Activated CD4-positive, alpha-beta memory T cell treated with anti-CD3 and anti-CD28 coated beads for 36 hours (primary cell): ENCODE results near the gene RAG1. TPM values are rescaled to one million over a fixed set of nuclear protein-coding genes. Genes with fewer than 3 reads are reported as not detected.
"Not testable (repeated sequence)": the region's sequence is repeated elsewhere in the genome, so short reads cannot be mapped to it uniquely, and the experiment has no call there.

Experiments used
- CTCF ChIA-PET: fragments of 350-600 bp; sonication (Branson Sonifier 250); formaldehyde crosslinking; loops from one replicate; lab custom pipeline; 2021; ENCODE audit warnings: antibody characterized with exemption, inconsistent platforms; lab: Charles Lee
- POLR2A ChIA-PET: fragments of 350-600 bp; sonication (Branson Sonifier 250); formaldehyde crosslinking; loops from one replicate; lab custom pipeline; 2021; ENCODE audit warnings: antibody characterized with exemption; lab: Charles Lee
- DNase-seq: peaks from one replicate; pipeline ENCODE4 v3.0.0-alpha.2; 2020
- H3K27ac Mint-ChIP-seq: one replicate; pipeline ENCODE4 v1.8.0; 2021; ENCODE audit warnings: mixed read lengths
- H3K27me3 Mint-ChIP-seq: one replicate; pipeline ENCODE4 v1.8.0; 2021; ENCODE audit warnings: mixed read lengths
- H3K36me3 Mint-ChIP-seq: one replicate; pipeline ENCODE4 v1.8.0; 2021; ENCODE audit warnings: mixed read lengths
- H3K4me1 Mint-ChIP-seq: one replicate; pipeline ENCODE4 v1.8.0; 2021; ENCODE audit warnings: low read depth, mixed read lengths
- H3K4me3 Mint-ChIP-seq: one replicate; pipeline ENCODE4 v1.8.0; 2021; ENCODE audit warnings: mild to moderate bottlenecking, mixed read lengths
- H3K9me3 Mint-ChIP-seq: one replicate; pipeline ENCODE4 v1.8.0; 2021; ENCODE audit warnings: mixed read lengths
- intact Hi-C: fragments of 100-400 bp; cut with micrococcal nuclease; formaldehyde crosslinking; loops from one replicate; pipeline ENCODE4 v1.15.1; 2023
- total RNA-seq, 2 experiments: library from RNA; stranded (reverse); gene quantifications; one replicate each; pipeline ENCODE4 v1.2.3, GENCODE V29; 2021

RAG1 gene
- under 1 TPM; 0.29 to 0.41 TPM for total RNA-seq

DNA sequence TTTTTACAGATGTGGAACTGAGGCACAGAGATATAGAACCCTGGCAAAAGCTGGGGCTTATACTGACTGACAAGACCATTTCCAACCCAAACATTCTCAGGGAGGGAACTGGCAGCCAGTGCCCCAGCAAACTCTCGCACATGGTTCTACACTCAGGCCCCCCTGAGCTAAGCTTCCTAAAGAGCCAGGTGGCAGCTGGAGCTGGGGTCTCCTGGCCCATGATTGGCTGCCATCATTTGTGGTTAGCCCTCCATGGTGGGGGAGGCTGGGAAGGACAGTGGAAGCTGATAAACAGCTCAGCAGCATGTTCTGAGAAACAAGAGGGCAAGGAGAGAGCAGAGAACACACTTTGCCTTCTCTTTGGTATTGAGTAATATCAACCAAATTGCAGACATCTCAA lies at the start of gene RAG1:
Gene RAG1 (plus strand): TSS at position 314 of the 400 bp plus-strand sequence. CDS start 5,298 bp downstream, outside the sequence.
- Mint-ChIP-seq H3K9me3 (no peaks in the 10 kb centered on the region), H3K36me3 (no peaks in the 10 kb centered on the region), H3K27ac (no peak within 1 kb of the TSS), H3K4me1 (peaks cover 6% of the 10 kb centered on the region), H3K27me3 (peaks cover 42% of the 10 kb centered on the region), H3K4me3 (no peak within 1 kb of the TSS)
- CTCF ChIA-PET: interaction anchor here (1.2 to 9.8 kb wide), 2 partner anchors 106 to 180 kb away, joined by 3 to 208 read pairs; no protein-coding TSS in a partner anchor
- no peak for DNase-seq
- intact Hi-C loops: loop anchor here (2.0 kb wide), 1 partner anchor 105 kb away; no protein-coding TSS in a partner anchor
- POLR2A ChIA-PET: no interaction called here

DNA sequence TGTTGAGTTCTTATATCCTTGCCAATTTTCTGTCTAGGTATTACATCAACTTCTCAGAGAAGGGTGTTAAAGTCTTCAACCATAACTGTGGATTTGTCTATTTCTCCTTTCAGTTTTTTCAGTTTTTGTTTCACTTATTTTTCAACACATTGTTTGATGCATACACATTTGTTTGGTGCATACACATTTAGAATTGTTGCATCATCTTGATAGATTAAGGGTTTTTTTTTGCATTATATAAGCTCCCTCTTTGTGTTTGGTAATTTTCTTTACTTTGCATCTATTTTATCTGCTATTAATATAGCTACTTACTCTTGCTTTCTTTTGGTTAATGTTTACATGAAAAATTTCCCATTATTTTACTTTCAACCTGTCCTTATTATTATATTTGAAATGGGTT lies 37.0 kb upstream of the RAG1 start:
- intact Hi-C loops: no loop called here
- Mint-ChIP-seq H3K27ac (no peak overlapping the region), H3K4me1 (no peaks in the 10 kb centered on the region), H3K9me3 (no peaks in the 10 kb centered on the region), H3K4me3 (no peak overlapping the region), H3K36me3 (no peaks in the 10 kb centered on the region), H3K27me3 (peaks cover 5% of the 10 kb centered on the region)
- ChIA-PET POLR2A (no interaction called here), CTCF (no interaction called here)
- no peak for DNase-seq

DNA sequence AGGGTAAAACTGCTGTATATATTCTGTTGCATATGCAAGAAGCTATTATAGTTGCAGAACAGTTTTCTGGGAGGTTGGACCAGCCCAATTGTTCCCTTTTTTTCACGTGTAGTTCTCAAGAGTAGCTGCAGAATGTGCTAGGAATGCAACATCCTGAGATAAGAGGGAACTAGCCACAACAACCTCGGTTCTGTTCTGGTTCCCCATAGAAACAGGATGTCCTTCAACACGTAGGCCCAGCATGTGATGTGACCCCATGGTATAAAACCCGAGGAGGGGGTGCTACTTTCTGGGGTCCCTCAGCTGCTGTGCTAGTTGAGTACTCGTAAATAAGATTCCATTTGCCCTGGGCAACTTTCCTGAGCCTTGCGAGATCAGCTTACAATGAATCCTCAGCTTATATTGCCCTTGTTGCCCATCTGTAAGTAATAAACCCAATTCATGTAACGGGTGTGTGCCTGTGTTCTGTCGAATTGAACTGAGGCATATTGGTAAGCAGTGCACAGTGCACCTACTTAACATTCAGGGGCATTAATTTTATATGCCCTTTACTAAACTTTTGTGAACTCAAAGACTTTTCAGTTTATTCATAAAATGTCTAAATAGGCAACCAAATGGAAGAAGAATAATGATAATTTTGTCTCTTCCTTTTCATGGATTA lies 34.7 kb upstream of the RAG1 start:
- no peaks in the 10 kb centered on the region for H3K36me3 Mint-ChIP-seq
- ChIA-PET POLR2A (no interaction called here), CTCF (interaction anchor here (1.0 kb wide), 1 partner anchor 23 kb away, joined by 3 read pairs; the partner anchor contains the start of gene TRAF6)
- peaks cover 3% of the 10 kb centered on the region for H3K27me3 Mint-ChIP-seq
- H3K27ac Mint-ChIP-seq: no peak overlapping the region
- DNase-seq: no peak
- intact Hi-C loops: no loop called here
- H3K9me3 Mint-ChIP-seq: no peaks in the 10 kb centered on the region
- H3K4me3 Mint-ChIP-seq: no peak overlapping the region
- H3K4me1 Mint-ChIP-seq: no peaks in the 10 kb centered on the region

DNA sequence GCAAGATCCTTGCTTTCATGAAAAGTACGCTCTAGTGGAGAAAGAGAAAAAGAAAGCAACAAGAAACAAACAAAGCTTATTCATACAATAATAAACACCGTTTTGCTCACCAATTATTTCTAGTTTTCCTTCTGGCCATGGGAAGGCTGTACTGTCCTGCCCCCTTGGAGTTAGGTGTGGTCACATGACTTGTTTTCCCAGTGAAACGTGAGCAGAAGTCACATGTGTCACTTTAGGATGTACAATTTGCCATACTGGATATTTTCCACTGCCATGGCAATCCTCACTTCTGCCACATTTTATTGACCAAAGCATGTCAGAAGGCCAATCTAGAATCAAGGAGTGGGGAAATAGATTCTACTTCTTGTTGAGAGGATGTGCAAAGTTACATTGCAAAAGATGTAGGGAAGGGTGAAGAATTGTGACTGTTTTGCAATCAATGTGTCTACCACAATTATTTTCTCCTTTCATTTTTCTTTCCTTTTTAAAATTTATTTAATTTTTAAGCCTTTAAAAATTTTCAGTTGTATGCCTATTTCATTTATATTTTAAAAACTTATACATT lies 33.4 kb upstream of the RAG1 start:
- no peak overlapping the region for H3K27ac Mint-ChIP-seq
- ChIA-PET POLR2A (no interaction called here), CTCF (no interaction called here)
- DNase-seq: no peak
- no peaks in the 10 kb centered on the region for H3K4me1 Mint-ChIP-seq
- intact Hi-C loops: no loop called here
- H3K9me3 Mint-ChIP-seq: no peaks in the 10 kb centered on the region
- no peak overlapping the region for H3K4me3 Mint-ChIP-seq
- no peaks in the 10 kb centered on the region for H3K36me3 Mint-ChIP-seq
- no peaks in the 10 kb centered on the region for H3K27me3 Mint-ChIP-seq

DNA sequence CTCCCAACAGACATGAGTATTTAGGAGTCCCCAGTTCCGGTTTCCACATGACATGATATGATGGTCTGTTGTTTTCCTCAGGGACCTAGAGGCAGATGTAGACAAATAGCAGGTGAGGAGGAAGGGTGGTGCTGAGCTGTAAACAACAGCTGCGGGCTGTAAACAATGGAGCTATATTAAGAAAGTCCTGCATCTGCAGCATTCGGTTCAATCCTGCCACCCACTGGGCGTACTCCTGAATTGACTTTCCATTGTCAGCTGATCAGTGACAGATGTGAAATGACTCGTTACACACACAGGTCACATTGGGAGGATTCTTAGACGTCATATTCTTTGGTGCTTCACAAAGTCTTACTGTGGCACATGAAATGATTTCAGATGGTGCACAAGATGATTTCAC lies 26.8 kb upstream of the RAG1 start:
- intact Hi-C loops: loop anchor here (2.0 kb wide), 1 partner anchor 30 kb away; the partner anchor contains the start of gene TRAF6
- Mint-ChIP-seq H3K4me1 (no peaks in the 10 kb centered on the region), H3K4me3 (no peak overlapping the region), H3K9me3 (no peaks in the 10 kb centered on the region), H3K27me3 (peaks cover 16% of the 10 kb centered on the region), H3K27ac (no peak overlapping the region), H3K36me3 (no peaks in the 10 kb centered on the region)
- DNase-seq: peak; percentile 59
- CTCF ChIA-PET: interaction anchor here (0.6 to 2.6 kb wide), 7 partner anchors 23 to 248 kb away, joined by 3 to 9 read pairs (median 3); no protein-coding TSS in a partner anchor
- POLR2A ChIA-PET: no interaction called here

DNA sequence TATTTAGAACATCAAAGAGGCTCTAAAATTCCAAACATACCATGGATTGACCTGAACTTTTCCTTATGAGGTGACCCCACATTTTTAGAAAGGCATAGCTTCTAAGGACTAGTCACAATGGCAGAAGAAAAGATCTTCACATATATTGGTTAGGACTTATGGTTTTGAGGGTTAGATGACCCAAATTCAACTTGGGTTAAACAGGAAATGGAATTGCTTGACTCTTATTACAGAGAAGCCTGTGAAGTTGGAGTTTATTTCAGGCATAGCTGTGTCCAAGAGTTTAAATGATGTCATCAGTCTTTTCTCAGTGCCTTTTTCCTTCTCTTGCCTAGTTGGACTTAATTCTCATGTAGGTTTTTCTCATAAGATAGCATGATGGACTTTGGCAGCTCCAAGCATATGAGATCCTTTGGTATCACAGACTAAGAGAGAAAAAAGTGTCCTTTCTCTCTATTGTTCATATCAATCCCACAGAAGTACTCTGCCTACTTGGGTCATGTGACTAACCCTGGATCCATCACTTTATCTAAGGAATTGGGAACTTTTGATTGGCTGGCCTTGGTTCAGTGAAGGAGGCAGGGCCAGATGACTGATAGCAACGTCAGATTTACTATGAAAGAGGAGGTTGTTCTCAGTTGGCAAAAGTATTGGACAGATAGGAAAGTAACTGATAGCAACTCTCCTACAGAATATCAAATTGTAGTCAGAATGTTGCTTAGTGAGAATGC lies 17.3 kb upstream of the RAG1 start:
- intact Hi-C loops: no loop called here
- H3K4me3 Mint-ChIP-seq: no peak overlapping the region
- ChIA-PET CTCF (interaction anchor here (0.8 to 1.2 kb wide), 2 partner anchors 196 to 258 kb away, joined by 3 to 4 read pairs; no protein-coding TSS in a partner anchor), POLR2A (no interaction called here)
- H3K27me3 Mint-ChIP-seq: peaks cover 10% of the 10 kb centered on the region
- DNase-seq: no peak
- H3K4me1 Mint-ChIP-seq: no peaks in the 10 kb centered on the region
- no peaks in the 10 kb centered on the region for H3K36me3 Mint-ChIP-seq
- H3K9me3 Mint-ChIP-seq: no peaks in the 10 kb centered on the region
- H3K27ac Mint-ChIP-seq: no peak overlapping the region

DNA sequence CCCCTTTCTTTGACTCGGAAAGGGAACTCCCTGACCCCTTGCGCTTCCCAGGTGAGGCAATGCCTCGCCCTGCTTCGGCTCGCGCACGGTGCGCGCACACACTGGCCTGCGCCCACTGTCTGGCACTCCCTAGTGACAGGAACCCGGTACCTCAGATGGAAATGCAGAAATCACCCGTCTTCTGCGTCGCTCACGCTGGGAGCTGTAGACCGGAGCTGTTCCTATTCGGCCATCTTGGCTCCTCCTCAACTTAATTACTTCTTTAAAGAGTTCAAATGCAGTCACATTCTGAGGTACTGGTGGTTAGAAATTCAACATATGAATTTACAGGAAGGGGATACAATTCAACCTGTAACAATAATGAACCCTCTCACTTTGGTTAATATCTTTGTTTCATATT lies 10.4 kb upstream of the RAG1 start:
- H3K4me3 Mint-ChIP-seq, H3K36me3 Mint-ChIP-seq, H3K9me3 Mint-ChIP-seq, H3K27me3 Mint-ChIP-seq, H3K27ac Mint-ChIP-seq, intact Hi-C loops, DNase-seq, POLR2A ChIA-PET, CTCF ChIA-PET: not testable (repeated sequence)
- peaks cover 18% of the 10 kb centered on the region for H3K4me1 Mint-ChIP-seq

DNA sequence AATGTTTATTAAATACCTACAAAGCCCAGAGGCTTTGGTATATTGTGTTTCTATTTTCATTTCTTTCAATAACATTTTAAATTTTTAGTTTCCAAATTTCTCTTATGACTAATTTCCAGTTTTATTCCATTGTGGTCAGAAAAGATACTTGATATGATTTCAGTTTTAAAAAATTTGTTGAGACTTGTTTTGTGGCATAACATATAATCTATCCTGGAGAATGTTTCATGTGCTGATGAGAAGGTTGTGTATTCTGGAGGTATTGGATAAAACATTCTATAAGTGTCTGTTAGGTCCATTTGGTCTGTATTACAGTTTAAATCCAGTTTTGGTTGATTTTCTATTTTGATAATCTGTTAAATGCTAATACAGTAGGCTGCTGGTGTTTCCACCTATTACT lies 9.8 kb upstream of the RAG1 start:
- intact Hi-C loops: no loop called here
- CTCF ChIA-PET: no interaction called here
- Mint-ChIP-seq H3K27me3 (no peaks in the 10 kb centered on the region), H3K36me3 (no peaks in the 10 kb centered on the region), H3K4me3 (no peak overlapping the region), H3K27ac (no peak overlapping the region), H3K9me3 (no peaks in the 10 kb centered on the region), H3K4me1 (peaks cover 18% of the 10 kb centered on the region)
- no peak for DNase-seq
- POLR2A ChIA-PET: no interaction called here

DNA sequence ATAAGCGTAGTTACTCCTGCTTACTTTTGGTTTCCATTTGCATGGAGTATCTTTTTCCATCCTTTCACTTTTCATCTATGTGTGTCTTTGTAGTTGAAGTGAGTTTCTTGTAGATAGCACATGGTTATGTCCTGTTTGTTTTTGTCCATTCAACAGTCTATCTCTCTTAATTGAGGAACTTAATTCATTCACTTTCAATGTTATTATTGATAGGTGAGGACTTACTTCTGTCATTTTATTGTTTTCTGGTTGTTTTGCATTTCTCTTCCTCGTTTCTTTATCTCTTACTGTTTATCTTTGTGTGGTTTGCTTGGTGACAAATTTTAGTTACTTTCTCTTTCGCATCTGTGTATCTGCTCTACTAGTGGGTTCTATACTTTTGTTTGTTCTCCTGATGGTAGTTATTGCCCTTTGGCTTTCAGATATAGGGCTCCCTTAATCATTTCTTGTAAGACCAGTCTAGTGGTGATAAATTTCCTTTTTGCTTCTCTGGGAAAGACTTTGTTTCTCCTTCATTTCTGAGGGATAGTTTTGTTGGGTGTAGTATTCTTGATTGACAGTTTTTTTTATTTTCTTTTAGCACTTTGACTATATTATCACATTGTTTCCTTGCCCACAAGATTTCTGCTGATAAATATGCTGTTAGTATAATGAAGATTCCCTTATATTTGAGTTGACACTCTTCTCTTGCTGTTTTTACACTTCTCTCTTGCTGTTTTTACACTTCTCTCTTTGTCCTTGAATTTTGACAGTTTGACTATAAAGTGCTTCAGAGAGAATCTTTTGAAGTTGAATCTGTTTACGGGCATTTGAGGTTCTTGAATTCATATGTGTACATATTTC lies 9.0 kb upstream of the RAG1 start:
- H3K4me3 Mint-ChIP-seq: peak overlapping the region; percentile 38
- H3K36me3 Mint-ChIP-seq: no peaks in the 10 kb centered on the region
- no peaks in the 10 kb centered on the region for H3K9me3 Mint-ChIP-seq
- no peak overlapping the region for H3K27ac Mint-ChIP-seq
- DNase-seq: no peak
- peaks cover under 1% of the 10 kb centered on the region for H3K27me3 Mint-ChIP-seq
- ChIA-PET CTCF (interaction anchor here (9.8 kb wide), 1 partner anchor 189 kb away, joined by 208 read pairs; no protein-coding TSS in a partner anchor), POLR2A (no interaction called here)
- intact Hi-C loops: no loop called here
- H3K4me1 Mint-ChIP-seq: peaks cover 18% of the 10 kb centered on the region

DNA sequence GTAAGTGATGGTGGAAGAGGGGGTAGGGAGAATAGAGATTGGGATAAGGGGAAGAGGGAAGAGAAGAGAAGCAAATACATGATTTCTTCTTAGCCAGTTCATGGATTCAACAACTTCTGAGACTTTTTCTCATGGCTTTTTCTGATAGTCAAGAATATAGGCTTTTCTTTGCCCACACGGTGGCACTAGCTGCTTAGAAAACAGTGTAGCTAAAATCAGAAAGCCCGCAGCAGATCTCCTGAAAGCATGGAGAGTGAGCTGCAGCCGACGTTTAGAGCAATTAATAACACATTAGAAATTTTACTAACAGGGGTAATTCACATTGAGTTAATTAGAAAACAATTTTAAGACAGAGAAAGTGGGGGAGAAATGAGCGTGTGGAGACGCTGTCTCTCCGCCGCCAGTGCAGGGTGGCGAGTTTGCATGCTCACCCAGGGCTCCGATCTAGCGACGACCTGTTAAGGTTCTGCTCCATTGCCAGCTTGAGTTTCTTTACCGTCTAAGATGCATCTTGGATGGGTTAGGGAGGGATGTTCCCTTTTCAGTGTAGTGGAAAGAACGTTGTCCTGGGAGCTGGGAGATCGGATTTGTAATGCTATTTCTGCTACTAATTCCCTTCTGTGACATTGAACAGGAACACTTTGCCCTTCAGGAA lies 3.3 kb upstream of the RAG1 start:
- H3K9me3 Mint-ChIP-seq: no peaks in the 10 kb centered on the region
- intact Hi-C loops: loop anchor here (1.0 kb wide), 4 partner anchors 58 to 272 kb away; no protein-coding TSS in a partner anchor

More for the DNA sequence above, 3.3 kb upstream of the RAG1 start:
- H3K4me1 Mint-ChIP-seq: peaks cover 11% of the 10 kb centered on the region
- DNase-seq: peak; percentile 57
- ChIA-PET POLR2A (interaction anchor here (0.7 to 1.0 kb wide), 2 partner anchors 183 to 184 kb away, joined by 3 read pairs; no protein-coding TSS in a partner anchor), CTCF (interaction anchor here (0.6 to 9.8 kb wide), 34 partner anchors 11 to 697 kb away, joined by 3 to 208 read pairs (median 5); partner anchors contain the start of gene IFTAP)
- peak overlapping the region; percentile 12 for H3K4me3 Mint-ChIP-seq
- H3K27me3 Mint-ChIP-seq: peaks cover 25% of the 10 kb centered on the region
- H3K36me3 Mint-ChIP-seq: no peaks in the 10 kb centered on the region
- no peak overlapping the region for H3K27ac Mint-ChIP-seq
